Liver (tissue), 9 donors: ENCODE data around the gene MTHFD1L. TPM values are rescaled to one million over a fixed set of nuclear protein-coding genes. Genes with fewer than 3 reads are reported as not detected.

ENCODE experiments used
- DNase-seq: peaks from one replicate; pipeline ENCODE4 v3.0.0-alpha.2; 2017; ENCODE audit warnings: low spot score
- H3K27ac ChIP-seq, 2 donors: one replicate each; pipeline ENCODE4 v1.7.0; 2013; ENCODE audit warnings: inconsistent platforms in 2 of 2, low read length in 2 of 2, control low read depth in 1 of 2, low read depth in 1 of 2, mild to moderate bottlenecking in 1 of 2
- H3K27me3 ChIP-seq, 4 donors: one replicate each; pipeline versions ENCODE4 v1.6.1 to v1.7.0; 2013; ENCODE audit warnings: low read length in 3 of 4, inconsistent platforms in 1 of 4, mild to moderate bottlenecking in 1 of 4, moderate library complexity in 1 of 4; ENCODE audit not compliant: control insufficient read depth in 4 of 4, insufficient read depth in 4 of 4
- H3K36me3 ChIP-seq, 4 donors: one replicate each; pipeline versions ENCODE4 v1.6.1 to v1.7.0; 2013; ENCODE audit warnings: low read length in 3 of 4, mild to moderate bottlenecking in 3 of 4, low read depth in 1 of 4, moderate library complexity in 1 of 4; ENCODE audit not compliant: control insufficient read depth in 4 of 4, insufficient read depth in 3 of 4
- H3K4me1 ChIP-seq, 4 donors: one replicate each; pipeline versions ENCODE4 v1.6.1 to v1.7.0; 2013; ENCODE audit warnings: low read length in 3 of 4, mild to moderate bottlenecking in 3 of 4, moderate library complexity in 1 of 4; ENCODE audit not compliant: control insufficient read depth in 4 of 4, insufficient read depth in 4 of 4
- H3K4me3 ChIP-seq, 3 donors: one replicate each; pipeline versions ENCODE4 v1.6.1 to v1.7.0; 2013; ENCODE audit warnings: low read length in 3 of 3, control low read depth in 1 of 3, low read depth in 1 of 3, mild to moderate bottlenecking in 1 of 3
- H3K9ac ChIP-seq, 2 donors: one replicate each; pipeline ENCODE4 v1.7.0; 2013; ENCODE audit warnings: low read length in 2 of 2, mild to moderate bottlenecking in 2 of 2, moderate library complexity in 2 of 2, control low read depth in 1 of 2, low read depth in 1 of 2
- H3K9me3 ChIP-seq, 4 donors: one replicate each; pipeline versions ENCODE4 v1.6.1 to v1.7.0; 2013; ENCODE audit warnings: low read length in 3 of 4; ENCODE audit not compliant: control insufficient read depth in 4 of 4
- ATF3 ChIP-seq: IDR thresholded peaks from 2 replicates; pipeline ENCODE4 v1.6.1; 2016; ENCODE audit warnings: antibody characterized with exemption
- EGR1 ChIP-seq, 2 donors: IDR thresholded peaks; 2 replicates each; pipeline ENCODE4 v1.6.1; 2016 to 2018; ENCODE audit warnings: antibody characterized with exemption in 2 of 2, low read depth in 2 of 2
- FOXA2 ChIP-seq: IDR thresholded peaks from 2 replicates; pipeline ENCODE4 v1.6.1; 2016; ENCODE audit warnings: antibody characterized with exemption
- GABPA ChIP-seq, 2 donors: IDR thresholded peaks in 1 of 2; conservative IDR thresholded peaks in 1 of 2; 2 replicates each; pipeline ENCODE4 v1.6.1; 2016; ENCODE audit warnings: antibody characterized with exemption in 2 of 2, mild to moderate bottlenecking in 1 of 2, moderate library complexity in 1 of 2
- HNF4A ChIP-seq, 2 donors: conservative IDR thresholded peaks; 2 replicates each; pipeline ENCODE4 v1.6.1; 2016; ENCODE audit warnings: antibody characterized with exemption in 2 of 2, mild to moderate bottlenecking in 2 of 2
- HNF4G ChIP-seq: IDR thresholded peaks from 2 replicates; pipeline ENCODE4 v1.6.1; 2016; ENCODE audit warnings: antibody characterized with exemption
- RAD21 ChIP-seq, 2 donors: IDR thresholded peaks; 2 replicates each; pipeline ENCODE4 v1.6.1; 2016; ENCODE audit warnings: antibody characterized with exemption in 2 of 2, mild to moderate bottlenecking in 2 of 2
- REST ChIP-seq: IDR thresholded peaks from 2 replicates; pipeline ENCODE4 v1.6.1; 2016; ENCODE audit warnings: antibody characterized with exemption, mild to moderate bottlenecking
- RXRA ChIP-seq, 2 donors: IDR thresholded peaks; 2 replicates each; pipeline ENCODE4 v1.6.1; 2017 to 2018; ENCODE audit warnings: antibody characterized with exemption in 2 of 2, mild to moderate bottlenecking in 1 of 2
- SP1 ChIP-seq: IDR thresholded peaks from 2 replicates; pipeline ENCODE4 v1.6.1; 2018; ENCODE audit warnings: antibody characterized with exemption, mild to moderate bottlenecking
- TAF1 ChIP-seq: conservative IDR thresholded peaks from 2 replicates; pipeline ENCODE4 v1.6.1; 2016; ENCODE audit warnings: antibody characterized with exemption, mild to moderate bottlenecking
- YY1 ChIP-seq: IDR thresholded peaks from 2 replicates; pipeline ENCODE4 v1.6.1; 2016; ENCODE audit warnings: antibody characterized with exemption, mild to moderate bottlenecking
- WGBS: extraction: QIAGEN DNeasy Blood & Tissue Kit; methylation state at CpG from one replicate; pipeline ENCODE4 v1.1.7; 2013; 5-methylcytosine and 5-hydroxymethylcytosine counted together
- polyA plus RNA-seq, 2 donors: library from polyadenylated mRNA; stranded (reverse) in 1 of 2; unstranded in 1 of 2; fragments of 200-250 nt in 1 of 2; fragments of >200 nt in 1 of 2; fragmentation: Nextera tagmentation in 1 of 2; extraction: Ambion mirVana in 1 of 2; gene quantifications; one replicate each; pipeline versions ENCODE4 v1.2.1 to v1.2.3, GENCODE V29; 2013 to 2015
- total RNA-seq, 2 donors: library from RNA; depleted of rRNA; stranded (reverse); fragments of >200 nt; gene quantifications; one replicate each; pipeline ENCODE4 v1.2.3, GENCODE V29; 2014
- TF ChIP-seq, protein P1 (sequence below): fragments of 150-350 bp; IDR thresholded peaks from 2 replicates; pipeline ENCODE4 v1.5.1; 2017; ENCODE audit warnings: improper control_type of control experiment, low read depth, low read length; ENCODE audit not compliant: missing input control
- TF ChIP-seq, protein P2 (sequence below): IDR thresholded peaks from 2 replicates; pipeline ENCODE4 v1.6.1; 2016; ENCODE audit warnings: antibody characterized with exemption
- TF ChIP-seq, protein P3 (sequence below): IDR thresholded peaks from 2 replicates; pipeline ENCODE4 v1.6.1; 2016; ENCODE audit warnings: antibody characterized with exemption
- donor health status: healthy.
- donor health status: healthy.
- donor health status: healthy.
- donor health status: healthy.
- donor health status: healthy.

MTHFD1L gene
- total and polyA plus RNA-seq, 4 donors, result 2.0 to 7.7 (median 2.8) TPM

GRCh38 chr6:151073701-151074100 lies 208.2 kb downstream of the MTHFD1L start:
- no peak for TF ChIP-seq ATF3
- TF ChIP-seq, protein P1, sequence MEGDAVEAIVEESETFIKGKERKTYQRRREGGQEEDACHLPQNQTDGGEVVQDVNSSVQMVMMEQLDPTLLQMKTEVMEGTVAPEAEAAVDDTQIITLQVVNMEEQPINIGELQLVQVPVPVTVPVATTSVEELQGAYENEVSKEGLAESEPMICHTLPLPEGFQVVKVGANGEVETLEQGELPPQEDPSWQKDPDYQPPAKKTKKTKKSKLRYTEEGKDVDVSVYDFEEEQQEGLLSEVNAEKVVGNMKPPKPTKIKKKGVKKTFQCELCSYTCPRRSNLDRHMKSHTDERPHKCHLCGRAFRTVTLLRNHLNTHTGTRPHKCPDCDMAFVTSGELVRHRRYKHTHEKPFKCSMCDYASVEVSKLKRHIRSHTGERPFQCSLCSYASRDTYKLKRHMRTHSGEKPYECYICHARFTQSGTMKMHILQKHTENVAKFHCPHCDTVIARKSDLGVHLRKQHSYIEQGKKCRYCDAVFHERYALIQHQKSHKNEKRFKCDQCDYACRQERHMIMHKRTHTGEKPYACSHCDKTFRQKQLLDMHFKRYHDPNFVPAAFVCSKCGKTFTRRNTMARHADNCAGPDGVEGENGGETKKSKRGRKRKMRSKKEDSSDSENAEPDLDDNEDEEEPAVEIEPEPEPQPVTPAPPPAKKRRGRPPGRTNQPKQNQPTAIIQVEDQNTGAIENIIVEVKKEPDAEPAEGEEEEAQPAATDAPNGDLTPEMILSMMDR, result no peak
- no peak for TF ChIP-seq GABPA (IDR thresholded peaks at IDR 0.05 in 1 of 2, conservative IDR thresholded peaks at IDR 0.05 in 1 of 2)
- TF ChIP-seq TAF1, result no peak
- TF ChIP-seq HNF4A (conservative IDR thresholded peaks at IDR 0.05), result no peak
- TF ChIP-seq RAD21 (IDR thresholded peaks at IDR 0.05), result no peak
- TF ChIP-seq EGR1 (IDR thresholded peaks at IDR 0.05; ENCODE audit: low read depth in 2 of 2), result no peak
- no peak for TF ChIP-seq FOXA2
- TF ChIP-seq REST, result no peak
- TF ChIP-seq, protein P2, sequence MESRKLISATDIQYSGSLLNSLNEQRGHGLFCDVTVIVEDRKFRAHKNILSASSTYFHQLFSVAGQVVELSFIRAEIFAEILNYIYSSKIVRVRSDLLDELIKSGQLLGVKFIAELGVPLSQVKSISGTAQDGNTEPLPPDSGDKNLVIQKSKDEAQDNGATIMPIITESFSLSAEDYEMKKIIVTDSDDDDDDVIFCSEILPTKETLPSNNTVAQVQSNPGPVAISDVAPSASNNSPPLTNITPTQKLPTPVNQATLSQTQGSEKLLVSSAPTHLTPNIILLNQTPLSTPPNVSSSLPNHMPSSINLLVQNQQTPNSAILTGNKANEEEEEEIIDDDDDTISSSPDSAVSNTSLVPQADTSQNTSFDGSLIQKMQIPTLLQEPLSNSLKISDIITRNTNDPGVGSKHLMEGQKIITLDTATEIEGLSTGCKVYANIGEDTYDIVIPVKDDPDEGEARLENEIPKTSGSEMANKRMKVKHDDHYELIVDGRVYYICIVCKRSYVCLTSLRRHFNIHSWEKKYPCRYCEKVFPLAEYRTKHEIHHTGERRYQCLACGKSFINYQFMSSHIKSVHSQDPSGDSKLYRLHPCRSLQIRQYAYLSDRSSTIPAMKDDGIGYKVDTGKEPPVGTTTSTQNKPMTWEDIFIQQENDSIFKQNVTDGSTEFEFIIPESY, result no peak
- TF ChIP-seq YY1, result no peak
- TF ChIP-seq HNF4G, result no peak
- TF ChIP-seq SP1, result no peak
- TF ChIP-seq RXRA (IDR thresholded peaks at IDR 0.05), result no peak
- H3K4me3 ChIP-seq, result no peak overlapping the region
- no peak overlapping the region for H3K9ac ChIP-seq
- no peak overlapping the region for H3K27ac ChIP-seq
- H3K9me3 ChIP-seq, result no peaks in the 10 kb centered on the region
- peaks cover 0 to 7% (median 3%) of the 10 kb centered on the region in 4 donors for H3K4me1 ChIP-seq
- no peaks in the 10 kb centered on the region for H3K36me3 ChIP-seq
- no peak for DNase-seq
- WGBS, result 48% methylated on average over 1 of the region's 1 CpG
- no peaks in the 10 kb centered on the region for H3K27me3 ChIP-seq

DNA sequence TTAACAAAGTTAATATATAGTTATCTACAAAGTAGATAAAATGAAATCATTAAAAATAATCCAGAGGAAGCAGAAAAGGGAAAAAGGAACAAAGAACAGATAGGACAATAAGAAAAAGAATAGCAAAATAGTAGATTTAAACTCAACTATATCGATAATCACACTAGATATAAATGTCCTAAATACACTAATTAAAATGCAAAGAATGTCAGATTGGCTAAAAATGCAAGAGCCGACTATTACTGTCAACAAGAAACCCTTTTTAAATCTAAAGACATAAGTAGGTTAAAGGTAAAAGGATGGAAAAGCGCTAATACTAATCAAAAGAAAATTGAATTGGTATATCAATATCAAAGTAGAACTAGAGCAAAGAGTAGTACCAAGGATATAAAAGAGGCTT lies 209.5 kb downstream of the MTHFD1L start:
- 98% methylated on average over 3 of the region's 3 CpGs for WGBS
- Histone ChIP-seq H3K9me3 (no peaks in the 10 kb centered on the region), H3K9ac (no peak overlapping the region), H3K36me3 (no peaks in the 10 kb centered on the region), H3K4me1 (peaks cover 0 to 3% (median 0%) of the 10 kb centered on the region in 4 donors), H3K27ac (no peak overlapping the region), H3K27me3 (no peaks in the 10 kb centered on the region), H3K4me3 (no peak overlapping the region)
- TF ChIP-seq EGR1 (IDR thresholded peaks at IDR 0.05; ENCODE audit: low read depth in 2 of 2) (no peak), RAD21 (IDR thresholded peaks at IDR 0.05) (no peak)
- TF ChIP-seq, protein P3, sequence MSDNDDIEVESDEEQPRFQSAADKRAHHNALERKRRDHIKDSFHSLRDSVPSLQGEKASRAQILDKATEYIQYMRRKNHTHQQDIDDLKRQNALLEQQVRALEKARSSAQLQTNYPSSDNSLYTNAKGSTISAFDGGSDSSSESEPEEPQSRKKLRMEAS, result no peak
- DNase-seq, result no peak
